Measurements from ENCODE around the gene SYTL5.

SYTL5 gene

GRCh38 chrX:38129366-38129765 lies 123.0 kb downstream of the SYTL5 start:
- Histone ChIP-seq H3K9me3 (ENCODE audit: insufficient read depth, low read length, severe bottlenecking) (no peaks in the 10 kb centered on the region), H3K9ac (ENCODE audit: low read depth, low read length) (no peak overlapping the region), H3K27me3 (ENCODE audit: insufficient read depth, low read length, poor library complexity) (no peaks in the 10 kb centered on the region), H3K36me3 (ENCODE audit: insufficient read depth, low read length) (no peaks in the 10 kb centered on the region), H4K20me1 (ENCODE audit: insufficient read depth, low read length) (no peaks in the 10 kb centered on the region), H3K79me2 (ENCODE audit: insufficient read depth, low read length) (no peaks in the 10 kb centered on the region), H2AFZ (ENCODE audit: low read depth, low read length) (no peak overlapping the region), H3K4me1 (ENCODE audit: insufficient read depth, low read length) (no peaks in the 10 kb centered on the region), H3K4me2 (ENCODE audit: insufficient read depth, low read length) (no peak overlapping the region), H3K27ac (ENCODE audit: low read length) (no peak overlapping the region), H3K4me3 (ENCODE audit: low read depth in 1 of 2, low read length in 2 of 2) (no peak overlapping the region)
- ATAC-seq (ENCODE audit: insufficient read depth, low read depth) (no peak), DNase-seq (no peak)
- TF ChIP-seq EZH2 (IDR thresholded peaks at IDR 0.05; ENCODE audit: borderline replicate concordance, low read depth, low read length, severe bottlenecking) (no peak), CTCF (IDR thresholded peaks at IDR 0.05; ENCODE audit: borderline replicate concordance, extremely low read depth, low read length, poor library complexity, severe bottlenecking) (no peak)

GRCh38 chrX:38138157-38138891 lies 132.0 kb downstream of the SYTL5 start:
- TF ChIP-seq CTCF (IDR thresholded peaks at IDR 0.05; ENCODE audit: borderline replicate concordance, extremely low read depth, low read length, poor library complexity, severe bottlenecking) (no peak), EZH2 (IDR thresholded peaks at IDR 0.05; ENCODE audit: borderline replicate concordance, low read depth, low read length, severe bottlenecking) (no peak)

GRCh38 chrX:38138900-38139299 lies 132.5 kb downstream of the SYTL5 start:
- Histone ChIP-seq H3K9ac (ENCODE audit: low read depth, low read length) (no peak overlapping the region), H3K27me3 (ENCODE audit: insufficient read depth, low read length, poor library complexity) (no peaks in the 10 kb centered on the region), H4K20me1 (ENCODE audit: insufficient read depth, low read length) (no peaks in the 10 kb centered on the region), H3K9me3 (ENCODE audit: insufficient read depth, low read length, severe bottlenecking) (no peaks in the 10 kb centered on the region), H3K36me3 (ENCODE audit: insufficient read depth, low read length) (no peaks in the 10 kb centered on the region), H3K4me2 (ENCODE audit: insufficient read depth, low read length) (no peak overlapping the region), H3K4me1 (ENCODE audit: insufficient read depth, low read length) (no peaks in the 10 kb centered on the region), H3K79me2 (ENCODE audit: insufficient read depth, low read length) (no peaks in the 10 kb centered on the region), H3K27ac (ENCODE audit: low read length) (no peak overlapping the region), H3K4me3 (ENCODE audit: low read depth in 1 of 2, low read length in 2 of 2) (no peak overlapping the region), H2AFZ (ENCODE audit: low read depth, low read length) (no peak overlapping the region)
- TF ChIP-seq CTCF (IDR thresholded peaks at IDR 0.05; ENCODE audit: borderline replicate concordance, extremely low read depth, low read length, poor library complexity, severe bottlenecking) (no peak), EZH2 (IDR thresholded peaks at IDR 0.05; ENCODE audit: borderline replicate concordance, low read depth, low read length, severe bottlenecking) (no peak)
- ATAC-seq (ENCODE audit: insufficient read depth, low read depth): no peak
- DNase-seq: no peak

More at GRCh38 chrX:38138157-38138891, 132.0 kb downstream of the SYTL5 start:
- no peak overlapping the region for H3K4me2 ChIP-seq (ENCODE audit: insufficient read depth, low read length)
- DNase-seq (no peak), ATAC-seq (ENCODE audit: insufficient read depth, low read depth) (no peak)
- H3K27me3 ChIP-seq (ENCODE audit: insufficient read depth, low read length, poor library complexity): no peaks in the 10 kb centered on the region
- H3K27ac ChIP-seq (ENCODE audit: low read length): no peak overlapping the region
- H4K20me1 ChIP-seq (ENCODE audit: insufficient read depth, low read length): no peaks in the 10 kb centered on the region
- no peak overlapping the region for H2AFZ ChIP-seq (ENCODE audit: low read depth, low read length)
- no peaks in the 10 kb centered on the region for H3K36me3 ChIP-seq (ENCODE audit: insufficient read depth, low read length)
- no peak overlapping the region for H3K4me3 ChIP-seq (ENCODE audit: low read depth in 1 of 2, low read length in 2 of 2)
- no peaks in the 10 kb centered on the region for H3K9me3 ChIP-seq (ENCODE audit: insufficient read depth, low read length, severe bottlenecking)
- no peaks in the 10 kb centered on the region for H3K4me1 ChIP-seq (ENCODE audit: insufficient read depth, low read length)
- no peak overlapping the region for H3K9ac ChIP-seq (ENCODE audit: low read depth, low read length)
- H3K79me2 ChIP-seq (ENCODE audit: insufficient read depth, low read length): no peaks in the 10 kb centered on the region
